Caco-2 (cell line): Measurements from ENCODE around the gene SNCG. TPM values are rescaled to one million over a fixed set of nuclear protein-coding genes. Genes with fewer than 3 reads are reported as not detected.

Experiments used
- BruUV-seq: library from RNA; stranded (reverse); fragments of 400-500 nt; replicated peaks from 2 replicates; lab custom pipeline; 2021; lab: Mats Ljungman, UMichigan
- CTCF ChIA-PET: fragments of 300-600 bp; sonication (Branson Sonifier 250); formaldehyde crosslinking; loops from one replicate; lab custom pipeline; 2022; ENCODE audit warnings: antibody characterized with exemption; lab: Charles Lee
- POLR2A ChIA-PET: fragments of 300-600 bp; sonication (Branson Sonifier 250); formaldehyde crosslinking; loops from one replicate; lab custom pipeline; 2022; ENCODE audit warnings: antibody characterized with exemption; lab: Charles Lee
- DNase-seq, 2 experiments: peaks; one replicate each; pipeline versions ENCODE4 v3.0.0 to v3.0.0-alpha.2; 2020 to 2022
- H3K27me3 ChIP-seq: replicated peaks from 2 replicates; pipeline ENCODE4 v1.6.0; 2011; ENCODE audit warnings: low read length; ENCODE audit not compliant: control insufficient read depth, insufficient read depth
- H3K36me3 ChIP-seq: 2 replicates; pipeline ENCODE4 v1.5.1; 2011; ENCODE audit warnings: low read length; ENCODE audit not compliant: control insufficient read depth, insufficient read depth
- H3K4me1 ChIP-seq: fragments of 250-450 bp; sonication (Bioruptor Pico); 2 replicates; pipeline ENCODE4 v1.5.1; 2020; ENCODE audit warnings: mild to moderate bottlenecking
- H3K4me3 ChIP-seq: 2 replicates; pipeline ENCODE4 v1.5.1; 2011; ENCODE audit warnings: low read depth, mild to moderate bottlenecking, control low read depth, low read length
- H3K9me3 ChIP-seq: fragments of 250-450 bp; sonication (Bioruptor Pico); 2 replicates; pipeline ENCODE4 v1.5.1; 2020; ENCODE audit warnings: mild to moderate bottlenecking, moderate library complexity
- H3K27ac Mint-ChIP-seq: one replicate; pipeline ENCODE4 v1.8.0; 2022; ENCODE audit warnings: mixed read lengths; ENCODE audit not compliant: unreplicated experiment
- H3K27me3 Mint-ChIP-seq: one replicate; pipeline ENCODE4 v1.8.0; 2022; ENCODE audit warnings: mixed read lengths; ENCODE audit not compliant: insufficient read depth, unreplicated experiment
- H3K36me3 Mint-ChIP-seq: one replicate; pipeline ENCODE4 v1.8.0; 2022; ENCODE audit warnings: mild to moderate bottlenecking, mixed read lengths; ENCODE audit not compliant: insufficient read depth, unreplicated experiment
- H3K4me1 Mint-ChIP-seq: one replicate; pipeline ENCODE4 v1.8.0; 2022; ENCODE audit warnings: low read depth, mixed read lengths; ENCODE audit not compliant: unreplicated experiment
- H3K4me3 Mint-ChIP-seq: one replicate; pipeline ENCODE4 v1.8.0; 2022; ENCODE audit warnings: mild to moderate bottlenecking, moderate library complexity, mixed read lengths; ENCODE audit not compliant: unreplicated experiment
- H3K9me3 Mint-ChIP-seq: one replicate; pipeline ENCODE4 v1.8.0; 2022; ENCODE audit warnings: mixed read lengths; ENCODE audit not compliant: unreplicated experiment
- intact Hi-C: fragments of 100-400 bp; cut with micrococcal nuclease; formaldehyde crosslinking; loops from one replicate; pipeline ENCODE4 v1.10.0; 2022; ENCODE audit not compliant: unreplicated experiment
- total RNA-seq: library from RNA; stranded (reverse); gene quantifications from 2 replicates; pipeline ENCODE4 v1.2.3, GENCODE V29; 2022
- TF ChIP-seq, protein P1 (sequence below), 2 experiments: fragments of 200-600 bp in 1 of 2; IDR thresholded peaks; 1 replicate in 1 of 2; 2 replicates in 1 of 2; pipeline versions ENCODE4 v1.5.1 to v1.8.0; 2011 to 2022; ENCODE audit warnings: antibody characterized with exemption in 1 of 2, control low read depth in 1 of 2, inconsistent platforms in 1 of 2, low read depth in 1 of 2, low read length in 1 of 2, mild to moderate bottlenecking in 1 of 2, moderate library complexity in 1 of 2; ENCODE audit not compliant: insufficient read depth in 1 of 2, severe bottlenecking in 1 of 2, unreplicated experiment in 1 of 2

Gene SNCG
- total RNA-seq, 1 experiment from 2014 or later, result 0.45 TPM

- CTCF ChIA-PET, result interaction anchor here (0.7 to 1.0 kb wide), 2 partner anchors 8 to 25 kb away, joined by 3 to 5 read pairs; no protein-coding TSS in a partner anchor
Measured at GRCh38 chr10:86970982-86971231, 12.5 kb downstream of the SNCG start.

DNA sequence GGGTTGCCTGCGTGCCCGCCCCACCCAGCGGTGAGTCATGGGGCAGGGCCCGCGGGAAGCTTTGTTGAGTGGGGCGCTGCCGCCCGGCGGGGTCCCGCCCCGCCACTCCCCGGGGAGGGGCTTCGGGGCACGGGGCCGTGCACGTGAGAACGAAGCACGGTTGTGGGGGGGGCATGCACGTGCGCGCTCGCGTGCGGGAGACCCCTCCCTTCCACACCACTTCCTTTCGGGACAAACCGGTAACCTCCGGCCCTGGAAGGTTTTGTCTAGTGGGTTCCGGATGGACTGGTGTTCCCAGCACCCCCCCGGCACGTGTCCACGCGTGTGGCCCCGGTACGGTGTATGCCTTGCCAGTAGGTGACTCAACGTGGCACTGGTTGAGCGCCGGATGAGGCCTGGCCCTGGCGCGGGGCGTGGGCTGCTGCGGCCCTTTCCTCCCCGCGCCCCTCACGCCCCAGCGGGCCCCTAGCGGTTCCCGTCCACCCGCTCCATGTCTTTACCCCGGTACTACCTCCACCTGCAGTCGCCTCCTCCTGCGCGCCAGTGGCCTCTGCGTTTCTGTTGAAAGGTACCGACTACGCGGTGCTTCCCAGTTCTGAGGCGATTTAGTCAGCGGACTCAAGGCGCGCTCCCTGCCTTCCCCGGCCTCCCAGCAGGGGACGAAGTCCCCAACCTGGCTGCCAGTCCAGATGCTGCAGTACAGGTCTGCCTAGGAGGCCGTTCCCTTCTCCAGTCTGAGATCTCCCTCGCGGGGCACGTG lies 13.0 kb downstream of the SNCG start:
- peaks cover 54% of the 10 kb centered on the region for H3K4me1 ChIP-seq

More at GRCh38 chr10:86970982-86971231, 12.5 kb downstream of the SNCG start:
- no peak for DNase-seq
- Histone ChIP-seq H3K27me3 (no peaks in the 10 kb centered on the region), H3K4me1 (peaks cover 54% of the 10 kb centered on the region), H3K4me3 (peak overlapping the region; percentile 44), H3K36me3 (no peaks in the 10 kb centered on the region), H3K9me3 (no peaks in the 10 kb centered on the region)
- no TSS peak for BruUV-seq
- peaks cover 40% of the 10 kb centered on the region for H3K36me3 Mint-ChIP-seq
- no peaks in the 10 kb centered on the region for H3K9me3 Mint-ChIP-seq
- TF ChIP-seq, protein P1, sequence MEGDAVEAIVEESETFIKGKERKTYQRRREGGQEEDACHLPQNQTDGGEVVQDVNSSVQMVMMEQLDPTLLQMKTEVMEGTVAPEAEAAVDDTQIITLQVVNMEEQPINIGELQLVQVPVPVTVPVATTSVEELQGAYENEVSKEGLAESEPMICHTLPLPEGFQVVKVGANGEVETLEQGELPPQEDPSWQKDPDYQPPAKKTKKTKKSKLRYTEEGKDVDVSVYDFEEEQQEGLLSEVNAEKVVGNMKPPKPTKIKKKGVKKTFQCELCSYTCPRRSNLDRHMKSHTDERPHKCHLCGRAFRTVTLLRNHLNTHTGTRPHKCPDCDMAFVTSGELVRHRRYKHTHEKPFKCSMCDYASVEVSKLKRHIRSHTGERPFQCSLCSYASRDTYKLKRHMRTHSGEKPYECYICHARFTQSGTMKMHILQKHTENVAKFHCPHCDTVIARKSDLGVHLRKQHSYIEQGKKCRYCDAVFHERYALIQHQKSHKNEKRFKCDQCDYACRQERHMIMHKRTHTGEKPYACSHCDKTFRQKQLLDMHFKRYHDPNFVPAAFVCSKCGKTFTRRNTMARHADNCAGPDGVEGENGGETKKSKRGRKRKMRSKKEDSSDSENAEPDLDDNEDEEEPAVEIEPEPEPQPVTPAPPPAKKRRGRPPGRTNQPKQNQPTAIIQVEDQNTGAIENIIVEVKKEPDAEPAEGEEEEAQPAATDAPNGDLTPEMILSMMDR (IDR thresholded peaks at IDR 0.05; ENCODE audit: insufficient read depth in 1 of 2, low read depth in 1 of 2, low read length in 1 of 2, severe bottlenecking in 1 of 2, unreplicated experiment in 1 of 2), result no peak
- H3K27me3 Mint-ChIP-seq, result no peaks in the 10 kb centered on the region
- peak overlapping the region; percentile 96 for H3K4me3 Mint-ChIP-seq
- H3K27ac Mint-ChIP-seq, result peak overlapping the region; percentile 83
- intact Hi-C loops, result loop anchor here (2.0 to 5.0 kb wide), 4 partner anchors 32 to 231 kb away; no protein-coding TSS in a partner anchor
- H3K4me1 Mint-ChIP-seq, result peaks cover 44% of the 10 kb centered on the region
- POLR2A ChIA-PET, result interaction anchor here (0.8 to 1.0 kb wide), 2 partner anchors 122 to 215 kb away, joined by 3 to 5 read pairs; partner anchors contain the start of gene BMPR1A

More for the DNA sequence above, 13.0 kb downstream of the SNCG start:
- ChIA-PET POLR2A (interaction anchor here (0.8 to 1.0 kb wide), 2 partner anchors 121 to 215 kb away, joined by 3 to 5 read pairs; partner anchors contain the start of gene BMPR1A), CTCF (interaction anchor here (0.7 to 1.0 kb wide), 2 partner anchors 9 to 25 kb away, joined by 3 to 5 read pairs; no protein-coding TSS in a partner anchor)
- peak overlapping the region; percentile 96 for H3K4me3 Mint-ChIP-seq
- TF ChIP-seq, protein P1 (IDR thresholded peaks at IDR 0.05; ENCODE audit: insufficient read depth in 1 of 2, low read depth in 1 of 2, low read length in 1 of 2, severe bottlenecking in 1 of 2, unreplicated experiment in 1 of 2), result peak; percentile 19 to 45
- peak; percentile 95 to 98 for DNase-seq
- intact Hi-C loops, result loop anchor here (2.0 to 5.0 kb wide), 4 partner anchors 33 to 231 kb away; no protein-coding TSS in a partner anchor
- H3K27ac Mint-ChIP-seq, result peak overlapping the region; percentile 83
- Histone ChIP-seq H3K36me3 (no peaks in the 10 kb centered on the region), H3K4me3 (peak overlapping the region; percentile 44), H3K27me3 (no peaks in the 10 kb centered on the region), H3K9me3 (no peaks in the 10 kb centered on the region)
- no peaks in the 10 kb centered on the region for H3K27me3 Mint-ChIP-seq
- no peaks in the 10 kb centered on the region for H3K9me3 Mint-ChIP-seq
- TSS peak; percentile 40 for BruUV-seq
- H3K36me3 Mint-ChIP-seq, result peaks cover 35% of the 10 kb centered on the region
- peaks cover 43% of the 10 kb centered on the region for H3K4me1 Mint-ChIP-seq
